ENCODE results near the gene CNBP.
"Not testable (repeated sequence)": the region's sequence is repeated elsewhere in the genome, so short reads cannot be mapped to it uniquely, and the experiment has no call there.

The CNBP gene
- total RNA-seq = 241 to 358 (median 286) reads per million in 4 donors

DNA sequence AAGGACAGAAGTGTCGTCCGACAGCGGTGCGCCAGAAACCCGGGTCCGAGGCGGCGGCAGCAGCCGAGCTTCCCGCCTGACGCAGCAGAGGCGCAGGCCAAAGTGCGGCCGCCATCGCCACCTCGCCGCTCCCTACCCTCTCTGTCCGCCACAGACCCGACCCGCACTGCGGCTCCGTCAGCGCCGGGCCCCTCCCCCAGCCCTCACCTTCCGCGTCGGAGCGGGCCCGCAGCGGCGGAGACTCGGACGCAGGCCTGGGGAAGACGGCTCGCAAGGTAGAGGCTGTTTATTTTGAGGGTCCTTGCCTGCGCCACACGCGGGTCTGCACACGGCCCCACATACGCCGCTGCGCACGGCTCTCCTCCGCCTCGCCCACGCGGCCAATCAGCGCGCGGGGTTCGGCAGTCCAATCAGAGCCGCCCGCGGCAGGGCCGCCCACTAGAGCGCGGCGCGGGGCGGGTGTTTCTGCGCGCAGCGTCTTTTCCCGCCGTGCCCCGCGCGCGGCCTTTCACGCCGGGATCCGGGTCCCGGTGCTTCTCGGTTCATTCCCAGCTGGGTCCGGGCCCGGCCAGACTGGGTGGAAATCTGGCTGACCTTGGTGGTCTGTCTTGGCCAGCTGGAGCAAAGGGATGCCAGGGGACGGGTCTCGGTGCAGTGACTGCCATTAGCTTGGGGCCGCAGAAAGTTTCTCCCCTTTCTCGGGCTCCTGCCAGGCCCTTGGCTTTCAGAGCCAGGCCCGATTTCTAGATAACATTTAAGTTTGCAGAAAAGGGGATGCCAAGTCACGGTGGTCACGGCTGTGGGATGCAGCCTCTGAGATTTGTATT, at the start of gene CNBP:
Gene CNBP, minus strand, starts transcription at position 328 of the 827 bp plus-strand sequence. CDS start 12,139 bp downstream, outside the sequence.
- DNase-seq = peak; percentile 83 to 95 (median 84)

DNA sequence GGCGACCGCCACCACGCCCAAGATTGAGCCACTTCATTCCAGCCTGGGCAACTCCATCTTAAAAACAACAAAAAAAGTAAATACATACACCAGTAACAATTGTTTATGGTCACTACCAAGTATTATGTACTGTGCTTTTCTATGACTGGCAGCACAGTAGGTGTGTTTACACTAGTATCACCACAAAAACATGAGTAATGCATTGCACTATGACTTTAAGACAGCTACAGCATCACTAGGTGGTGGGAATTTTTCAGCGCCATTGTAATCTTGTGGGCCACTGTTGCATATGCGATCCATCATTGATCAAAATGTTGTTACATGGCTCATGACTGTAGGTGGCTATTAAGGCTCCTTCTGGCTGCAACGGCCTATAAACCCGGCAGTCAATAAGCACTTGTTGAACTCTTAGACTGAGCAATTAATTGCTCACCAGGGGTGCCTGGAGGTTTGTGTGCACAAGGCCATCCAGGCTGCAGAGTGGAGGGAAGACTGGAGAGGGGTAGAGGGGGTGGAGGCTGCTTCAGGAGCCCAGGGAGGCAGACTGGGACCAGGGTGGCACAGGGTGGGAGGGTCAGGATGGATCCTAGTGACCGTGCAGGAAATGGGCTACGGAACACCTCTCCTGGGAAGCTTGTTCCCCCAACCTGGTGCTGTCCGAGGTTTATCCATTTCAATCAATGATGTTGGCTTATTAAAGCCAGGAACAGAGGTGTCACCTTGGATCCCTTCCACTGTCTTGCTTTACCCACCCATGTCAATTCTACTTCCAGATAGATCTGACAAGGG, 47.8 kb upstream of the CNBP start:
- no peak for DNase-seq

DNA sequence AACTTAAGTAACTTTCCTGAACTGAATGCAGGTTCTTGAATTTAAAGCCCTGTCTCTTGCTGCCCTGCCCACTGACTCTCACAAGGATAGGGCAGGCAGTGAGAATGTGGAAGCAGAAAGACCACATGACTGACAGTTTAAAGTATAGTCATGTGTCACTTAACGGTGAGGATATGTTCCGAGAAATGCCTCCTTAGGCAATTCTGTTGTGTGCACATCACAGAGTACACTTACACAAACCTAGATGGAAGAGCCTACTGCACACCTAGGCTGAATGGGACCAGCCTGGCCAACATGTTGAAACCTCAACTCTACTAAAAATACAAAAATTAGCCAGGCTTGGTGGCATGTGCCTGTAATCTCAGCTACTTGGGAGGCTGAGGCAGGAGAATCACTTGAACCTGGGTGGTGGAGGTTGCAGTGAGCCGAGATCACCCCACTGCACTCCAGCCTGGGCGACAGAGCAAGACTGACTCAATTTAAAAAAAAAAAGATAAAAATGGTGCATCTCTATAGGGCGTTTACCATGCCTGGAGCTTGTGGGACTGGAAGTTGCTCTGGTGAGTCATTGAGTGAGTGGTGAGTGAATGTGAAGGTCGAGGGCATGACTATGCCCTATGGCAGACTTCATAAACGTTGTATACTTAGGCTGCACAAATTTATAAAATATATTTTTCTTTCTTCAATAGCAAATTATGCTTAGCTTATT, 46.8 kb upstream of the CNBP start:
- DNase-seq = peak in 1 of 5 donors; percentile 82

DNA sequence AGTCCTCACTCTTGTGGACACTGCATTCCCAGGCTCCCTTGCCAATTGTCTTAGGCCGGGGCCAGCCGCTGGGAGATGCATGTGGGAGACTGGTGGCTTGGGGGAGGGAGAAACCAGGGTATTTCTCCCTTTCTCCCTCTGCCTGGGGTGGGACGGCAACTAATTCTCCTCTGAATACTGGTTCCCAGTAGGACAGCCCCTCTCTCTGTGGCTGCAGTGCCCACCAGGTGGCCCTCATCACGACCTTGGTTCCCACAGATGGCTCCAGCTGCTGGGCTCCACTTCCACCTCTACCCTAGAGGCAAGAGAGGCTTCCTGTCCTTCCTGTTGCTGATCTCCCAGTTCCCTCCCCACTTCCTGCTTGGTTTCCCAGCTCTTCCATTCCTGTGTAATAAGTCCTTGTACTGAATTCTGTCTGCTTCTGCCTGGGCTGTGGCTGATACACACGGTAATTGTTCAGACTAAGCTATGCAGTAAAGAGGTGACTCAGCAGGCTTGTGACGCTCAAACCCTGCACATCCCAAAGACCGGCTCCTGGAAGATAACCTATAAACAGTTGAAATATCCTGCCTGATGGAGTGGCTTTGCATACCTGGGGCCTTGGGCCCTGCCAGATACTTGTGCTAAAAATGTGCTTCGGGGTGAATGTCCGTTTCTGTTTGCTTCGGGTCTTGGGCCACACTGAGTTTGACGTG, 45.3 kb upstream of the CNBP start:
- no peak for DNase-seq

DNA sequence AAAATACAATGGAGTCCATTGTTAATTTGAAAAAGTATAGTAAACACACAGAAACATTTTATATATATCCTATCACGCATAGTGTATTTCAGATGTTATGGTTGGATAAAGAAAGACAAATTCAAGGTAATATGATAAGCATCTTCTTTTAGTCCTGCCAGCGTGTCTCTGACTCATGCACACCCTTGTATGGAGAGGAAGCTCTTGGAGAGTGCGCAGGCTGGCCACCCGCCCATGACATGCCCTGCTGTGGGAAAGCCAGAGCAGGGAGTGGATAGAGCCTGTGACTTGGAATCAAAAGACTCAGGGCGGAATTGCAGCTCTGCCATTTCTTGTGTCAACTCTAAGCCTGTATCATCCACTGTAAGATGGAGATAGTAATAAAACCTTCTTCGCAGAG, 42.7 kb upstream of the CNBP start:
- DNase-seq = no peak

DNA sequence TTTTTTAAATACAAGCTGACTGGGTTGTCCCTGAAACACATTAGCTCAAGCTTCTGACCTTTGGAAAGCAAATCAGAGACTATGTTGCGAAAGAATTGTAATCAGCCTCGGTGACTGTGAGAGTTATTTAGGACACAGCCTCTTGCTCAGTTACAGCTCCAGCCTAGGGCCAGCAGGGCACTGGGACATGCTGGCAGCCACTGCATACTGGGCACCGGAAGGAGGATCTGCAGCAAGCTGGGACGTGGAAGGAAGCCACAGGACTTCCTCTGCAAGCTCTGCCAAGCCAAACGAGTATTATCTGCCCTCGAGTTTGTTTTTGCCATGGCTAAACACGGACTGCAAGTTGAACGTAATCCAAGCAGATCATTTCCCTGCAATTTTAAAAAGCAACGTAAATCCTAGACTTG, 41.3 kb upstream of the CNBP start:
- DNase-seq = peak in 1 of 5 donors; percentile 41

DNA sequence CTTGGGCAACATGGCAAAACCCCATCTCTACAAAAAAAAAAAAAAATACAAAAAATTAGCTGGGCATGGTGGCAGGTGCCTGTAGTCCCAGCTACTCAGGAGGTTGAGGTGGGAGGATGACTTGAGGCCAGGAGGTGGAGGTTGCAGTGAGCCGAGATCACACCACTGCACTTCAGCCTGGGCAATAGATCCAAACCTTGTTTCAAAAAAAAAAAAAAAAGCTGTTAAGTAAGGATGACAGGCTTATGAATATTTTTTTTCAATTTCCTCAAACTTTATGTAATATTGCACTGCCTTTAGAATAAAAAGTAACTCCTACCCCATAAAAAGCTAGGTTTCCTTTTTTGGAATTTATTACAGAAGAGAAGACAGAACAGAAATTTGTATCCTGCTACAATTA, 40.7 kb upstream of the CNBP start:
- DNase-seq = not testable (repeated sequence)

DNA sequence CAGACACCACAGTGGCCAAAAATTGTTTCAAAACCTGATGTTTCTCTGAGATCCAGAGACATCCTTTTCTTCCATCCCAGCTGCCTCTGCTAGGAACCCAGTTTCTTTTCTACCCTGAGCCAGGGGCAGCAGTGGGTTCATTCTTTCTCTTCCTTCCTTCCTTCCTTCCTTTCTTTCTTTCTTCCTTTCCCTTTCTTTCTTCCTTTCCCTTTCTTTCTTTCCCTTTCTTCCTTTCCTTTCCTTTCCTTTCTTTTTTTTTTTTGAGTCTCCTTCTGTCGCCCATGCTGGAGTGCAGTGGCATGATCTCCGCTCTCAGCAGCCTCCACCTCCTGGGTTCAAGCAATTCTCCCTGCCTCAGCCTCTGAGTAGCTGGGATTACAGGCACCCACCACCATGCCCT, 35.0 kb upstream of the CNBP start:
- DNase-seq = no peak

DNA sequence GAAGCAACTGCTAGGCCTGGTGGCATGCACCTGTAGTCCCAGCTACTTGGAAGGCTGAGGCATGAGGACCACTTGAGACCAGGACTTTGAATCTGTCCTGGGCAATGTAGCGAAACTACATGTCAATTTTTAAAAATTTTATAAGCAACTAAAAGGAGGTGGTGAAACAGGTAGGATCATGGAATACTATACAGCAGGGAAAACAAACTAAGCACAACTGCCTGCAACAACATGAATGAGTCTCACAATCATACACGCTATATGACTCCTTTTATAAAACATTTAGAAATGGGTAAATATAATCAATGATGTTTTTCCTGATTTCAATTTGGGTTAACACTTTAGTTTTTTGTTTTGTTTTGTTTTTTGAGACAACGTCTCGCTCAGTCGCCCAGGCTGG, 29.5 kb upstream of the CNBP start:
- no peak for DNase-seq

DNA sequence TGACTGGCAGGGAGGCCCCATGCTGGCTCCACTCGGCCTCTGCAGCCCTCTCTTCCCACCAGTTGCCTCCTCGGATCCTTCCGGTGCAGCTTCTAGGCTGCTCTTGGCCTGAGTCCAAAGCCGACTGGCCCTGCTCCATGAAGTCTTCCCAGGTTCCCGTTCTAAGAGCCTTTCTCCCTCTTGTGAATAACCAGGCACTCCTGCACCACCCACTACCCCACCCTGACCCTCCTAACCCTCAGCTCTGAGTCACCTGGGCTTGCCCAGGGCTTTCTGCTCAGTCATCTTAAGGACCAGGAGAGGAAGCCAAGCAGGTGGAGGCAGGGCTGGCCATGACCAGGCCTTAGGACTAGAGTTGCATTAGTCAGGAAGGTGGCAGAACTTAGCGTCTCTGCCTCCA, 28.1 kb upstream of the CNBP start:
- no peak for DNase-seq

DNA sequence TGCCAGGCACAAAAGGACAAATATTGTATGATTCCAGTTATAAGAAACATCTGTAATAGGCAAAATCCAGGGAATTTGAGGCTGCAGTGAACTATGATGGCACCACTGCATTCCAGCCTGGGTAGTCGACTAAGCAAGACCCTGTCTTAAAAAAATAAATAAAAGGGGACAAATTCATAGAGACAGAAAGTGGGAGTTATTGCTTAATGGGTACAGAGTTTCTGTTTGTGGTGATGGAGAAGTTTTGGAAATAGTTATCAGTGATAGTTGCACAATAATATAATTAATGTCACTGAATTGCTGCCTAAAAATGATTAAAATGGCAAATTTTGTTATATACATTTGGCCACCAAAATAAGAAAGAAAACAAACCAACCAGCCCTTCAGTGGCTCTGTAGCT, 27.6 kb upstream of the CNBP start:
- no peak for DNase-seq

DNA sequence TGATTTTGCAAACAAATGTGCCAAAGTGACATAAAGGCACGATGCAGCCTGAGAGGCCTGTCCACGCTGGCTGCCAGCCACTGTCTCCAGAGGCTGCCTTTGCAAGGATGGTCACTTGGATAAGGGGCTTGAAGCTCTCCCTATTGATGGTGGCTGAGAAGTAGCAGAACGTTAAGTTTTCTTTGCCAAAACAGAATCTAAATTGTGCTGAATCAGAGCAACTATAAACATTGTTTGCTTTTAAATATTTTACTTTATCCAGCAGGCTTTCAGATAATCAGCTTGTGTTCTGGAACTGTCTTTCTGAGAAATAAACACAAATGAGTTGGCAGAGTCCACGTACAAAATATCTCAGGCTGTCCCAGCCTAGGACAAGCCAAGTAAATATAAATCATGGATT, 23.8 kb upstream of the CNBP start:
- DNase-seq = no peak

DNA sequence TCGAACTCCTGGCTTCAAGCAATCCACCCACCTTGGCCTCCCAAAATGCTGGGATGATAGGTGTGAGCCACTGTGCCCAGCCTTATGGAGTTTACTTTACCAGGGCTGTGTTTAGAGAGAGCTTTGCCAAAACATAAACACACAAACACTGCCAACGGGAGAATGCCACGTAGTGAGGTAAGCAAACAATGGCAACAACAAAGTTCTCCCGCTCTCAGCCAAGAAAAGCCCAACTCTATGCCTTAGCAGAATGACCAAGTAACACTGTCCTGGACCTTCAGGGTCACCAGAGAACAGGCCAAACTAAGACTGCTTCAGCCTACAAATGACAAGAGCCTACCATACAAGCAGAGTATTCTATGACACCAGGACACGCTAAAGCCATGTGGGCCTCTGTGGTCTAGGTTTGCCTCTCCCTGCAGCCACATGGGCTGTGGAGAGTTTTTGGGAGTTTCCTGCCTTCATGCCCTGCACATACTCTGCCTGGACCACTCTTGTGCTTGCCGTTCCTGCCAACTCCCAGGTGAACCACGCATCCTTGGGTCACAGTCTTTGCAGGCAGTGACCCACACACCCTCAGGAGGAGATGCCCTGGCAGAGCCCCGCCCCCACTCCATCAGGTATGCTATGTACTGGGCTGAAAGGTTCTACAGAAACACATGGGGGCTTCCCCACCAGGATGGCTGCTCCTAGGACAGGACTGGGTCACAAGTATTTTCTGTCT, 21.6 kb upstream of the CNBP start:
- DNase-seq = no peak

DNA sequence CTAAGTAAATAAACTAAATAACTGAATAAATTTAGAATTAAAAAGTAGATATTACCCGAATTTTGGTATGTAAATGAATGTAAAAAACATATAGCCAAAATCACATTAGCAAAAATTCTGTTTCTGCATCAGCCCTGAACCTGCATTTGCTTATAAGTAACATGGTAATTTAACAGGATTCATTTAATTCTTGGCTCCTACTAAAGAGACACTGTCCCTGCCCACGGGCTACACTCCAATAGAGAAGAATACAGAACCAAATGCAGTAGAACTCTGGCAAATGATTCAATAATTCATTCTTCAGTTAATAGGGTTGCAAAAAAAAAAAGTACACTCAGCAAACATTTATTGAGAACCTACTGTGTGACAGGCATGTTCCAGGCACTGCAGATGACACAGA, 20.8 kb upstream of the CNBP start:
- no peak for DNase-seq

DNA sequence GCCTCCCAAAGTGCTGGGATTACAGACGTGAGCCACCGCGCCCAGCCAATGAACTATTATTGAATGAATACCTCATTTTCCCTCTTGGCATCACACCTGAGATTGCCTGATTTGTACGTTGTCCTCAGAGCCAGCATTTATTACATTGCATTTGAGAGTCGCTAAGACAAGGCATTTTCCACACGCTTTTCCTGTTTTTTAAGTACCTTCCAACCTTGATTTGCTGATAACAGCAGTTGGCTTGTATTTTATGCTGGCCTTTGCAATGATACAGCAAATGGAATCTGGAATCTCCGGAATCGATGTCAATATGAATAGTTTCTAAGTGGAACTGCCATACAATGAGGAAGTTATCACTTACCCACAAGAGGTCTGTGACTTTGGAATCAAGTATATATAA, 15.7 kb upstream of the CNBP start:
- no peak for DNase-seq

DNA sequence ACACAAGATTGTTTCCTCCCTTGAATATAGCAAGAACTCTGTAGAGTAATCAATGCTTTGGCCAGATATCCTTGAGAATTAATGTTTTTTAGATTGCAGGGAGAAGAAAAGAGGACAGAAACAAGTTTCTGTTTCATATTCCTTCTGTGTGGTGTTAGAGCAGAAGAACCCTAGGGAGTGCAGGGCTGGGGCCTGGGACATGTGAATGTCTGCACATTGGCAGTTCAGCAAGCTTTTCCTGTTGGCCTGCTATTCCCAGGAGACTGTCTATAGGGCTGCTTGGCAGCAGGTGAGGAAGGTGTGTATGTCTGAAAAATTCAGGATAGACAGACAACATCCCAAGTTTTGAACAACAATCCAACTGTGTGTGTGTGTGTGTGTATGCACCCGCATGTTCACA, 13.6 kb upstream of the CNBP start:
- DNase-seq = no peak

DNA sequence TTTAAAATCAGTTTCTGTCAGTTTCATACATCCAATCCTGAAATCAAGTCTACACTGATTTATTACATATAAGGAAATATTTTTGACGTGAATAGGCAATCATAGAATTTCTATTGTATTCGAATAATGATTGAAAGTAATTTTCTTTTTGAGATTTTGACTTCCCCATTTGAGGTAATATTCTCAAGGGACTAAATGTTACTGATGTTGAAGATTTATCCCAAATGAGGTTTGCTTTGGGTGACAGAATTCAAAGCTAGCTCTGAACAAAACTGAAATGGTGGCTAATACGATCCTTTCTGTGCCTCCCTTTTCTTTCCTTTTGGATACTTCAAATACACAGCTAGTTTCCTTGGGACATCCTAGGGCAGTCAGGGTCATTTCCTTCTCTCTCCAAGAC, 12.9 kb upstream of the CNBP start:
- DNase-seq = no peak

DNA sequence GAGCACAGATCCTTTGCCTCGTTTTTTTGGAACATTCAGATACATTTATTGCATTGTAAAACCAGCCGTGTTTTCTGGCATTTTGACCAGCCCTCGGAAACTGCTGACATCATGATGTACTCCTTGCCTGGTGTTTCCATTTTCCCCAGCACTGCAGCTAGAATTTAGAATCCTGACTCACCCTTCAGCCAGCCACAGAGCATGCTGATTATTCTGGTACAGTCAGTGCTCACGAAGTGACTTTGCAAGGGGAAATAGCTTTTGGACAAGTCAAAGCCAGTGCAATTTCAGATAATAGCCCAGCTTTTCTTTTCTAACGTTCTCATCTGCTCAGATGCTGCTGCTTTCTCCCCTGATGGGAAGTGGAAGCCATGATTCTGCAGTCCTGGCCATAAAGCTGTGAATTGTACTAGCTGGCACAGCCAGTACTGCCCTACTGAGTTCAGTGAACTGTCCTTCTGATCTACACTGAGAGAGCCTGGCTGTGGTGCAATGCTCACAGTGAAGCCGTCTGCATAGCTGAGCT, 12.1 kb upstream of the CNBP start:
- DNase-seq = no peak

DNA sequence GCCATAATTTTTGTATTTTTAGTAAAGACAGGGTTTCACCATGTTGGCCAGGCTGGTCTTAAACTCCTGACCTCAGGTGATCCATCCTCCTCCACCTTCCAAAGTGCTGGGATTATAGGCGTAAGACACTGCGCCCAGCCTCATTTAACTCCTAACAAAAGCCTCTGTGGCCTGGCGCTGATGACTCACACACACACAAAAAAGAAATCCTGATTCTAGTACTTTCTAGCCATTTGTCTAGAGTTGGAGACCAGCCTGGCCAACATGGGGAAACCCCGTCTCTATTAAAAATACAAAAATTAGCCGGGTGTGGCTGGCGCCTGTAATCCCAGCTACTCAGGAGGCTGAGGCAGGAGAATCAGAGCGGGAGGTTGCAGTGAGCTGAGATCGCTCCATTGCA, 6.1 kb upstream of the CNBP start:
- not testable (repeated sequence) for DNase-seq

DNA sequence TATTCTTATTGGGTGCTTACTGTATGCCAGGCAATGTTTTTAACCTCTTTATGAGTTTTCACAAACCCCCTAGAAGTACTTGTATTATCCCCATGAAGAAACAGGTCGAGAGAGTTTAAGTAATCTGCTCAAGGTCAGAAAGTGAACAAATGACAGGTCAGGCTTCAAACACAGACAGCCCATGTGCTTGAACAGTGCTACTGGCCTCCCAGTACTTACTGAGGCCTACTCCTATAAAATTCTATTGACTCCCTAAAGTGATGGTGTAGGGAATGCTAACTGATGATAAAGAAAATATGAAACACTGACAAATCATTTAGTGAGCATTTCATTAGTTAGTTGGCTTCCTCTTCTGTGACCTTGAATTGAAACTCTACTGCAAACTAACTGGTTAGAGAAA, 4.2 kb upstream of the CNBP start:
- DNase-seq = no peak

DNA sequence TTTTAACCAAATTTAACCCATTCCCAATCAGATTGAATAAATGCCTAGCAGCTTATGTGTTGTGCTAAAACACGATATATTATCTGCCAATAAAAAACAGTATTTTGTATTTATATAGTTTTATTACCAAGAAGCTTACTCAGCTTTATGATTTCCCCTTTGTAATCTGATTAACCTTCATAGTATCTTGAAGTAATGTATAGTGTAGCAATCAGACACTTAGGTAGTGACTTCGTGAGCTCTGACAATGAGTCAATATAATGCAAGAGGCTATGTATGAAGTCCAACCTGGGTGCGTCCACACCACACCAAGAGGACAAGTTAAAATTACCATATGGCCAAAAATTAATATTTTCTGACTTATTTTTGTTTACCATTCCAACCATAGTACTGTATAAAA, 2.1 kb upstream of the CNBP start:
- DNase-seq = no peak
